NCI-H2227 treated with DMSO at 0.1 percent for 48 hours (cell line): Measurements from ENCODE around the gene GRHL3.

Experiments used
- DNase-seq: peaks from one replicate; lab custom pipeline; 2025; lab: John Stamatoyannopoulos, UW

The GRHL3 gene

DNA sequence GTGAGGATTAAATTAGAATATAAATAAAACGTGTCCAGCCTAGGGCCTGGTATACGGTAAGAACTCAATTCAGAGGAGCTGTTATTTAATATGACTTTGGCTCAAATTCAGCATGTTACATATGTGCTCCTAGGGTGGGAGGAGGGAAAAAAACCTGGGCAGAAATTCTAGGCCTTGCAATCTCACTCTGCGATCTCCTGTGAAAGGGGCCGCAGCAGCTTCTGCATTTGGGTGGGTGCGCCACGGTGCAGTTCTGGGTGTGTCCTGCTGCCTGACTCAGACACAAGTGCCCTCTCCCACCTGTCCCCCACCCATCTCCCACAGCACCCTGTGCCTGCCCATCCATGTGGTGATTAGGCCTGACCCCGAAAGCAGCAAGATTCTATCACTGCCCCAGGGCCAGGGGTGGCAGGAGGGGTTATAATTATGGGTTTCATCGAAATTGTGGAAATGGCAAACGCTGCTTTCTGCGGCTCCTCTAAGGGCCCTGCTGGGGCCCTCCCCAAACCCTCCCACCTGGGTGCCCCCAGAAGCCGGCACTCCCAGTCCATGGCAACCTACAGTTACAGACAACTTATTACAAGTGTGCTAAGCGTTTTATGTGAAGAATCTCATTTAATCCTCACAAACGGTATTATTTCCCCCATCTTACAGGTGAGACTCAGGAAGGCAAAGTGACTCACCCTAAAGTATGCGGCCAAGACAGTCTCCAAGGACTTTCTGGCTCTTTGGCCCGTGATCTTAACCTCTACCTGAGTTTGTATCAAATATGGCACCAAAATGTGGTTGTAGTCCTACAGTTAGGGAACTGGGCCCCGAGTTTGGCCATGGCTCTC is 25.5 kb upstream of the GRHL3 start:
- no peak for DNase-seq

DNA sequence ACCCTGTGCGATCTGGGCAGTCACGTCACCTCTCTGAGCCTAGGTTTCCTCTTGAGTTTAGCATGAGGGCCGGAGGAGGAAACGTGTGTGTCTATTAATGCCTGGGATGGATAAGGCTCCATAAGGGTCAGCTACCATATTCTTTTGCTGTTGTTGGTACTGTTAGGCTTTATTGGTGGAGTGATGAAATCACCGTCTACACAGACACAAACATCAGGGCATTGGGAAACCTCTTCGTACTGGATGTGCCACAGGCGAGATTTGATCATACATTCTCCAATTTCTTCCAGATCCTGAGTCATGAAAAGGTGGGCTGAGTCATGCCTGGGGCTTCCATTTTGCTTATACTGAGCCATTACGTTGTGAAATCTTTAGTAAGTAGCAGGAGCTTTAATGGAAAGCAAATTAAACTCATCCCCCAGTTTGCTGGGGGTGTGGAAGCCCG is 24.9 kb upstream of the GRHL3 start:
- DNase-seq: no peak

DNA sequence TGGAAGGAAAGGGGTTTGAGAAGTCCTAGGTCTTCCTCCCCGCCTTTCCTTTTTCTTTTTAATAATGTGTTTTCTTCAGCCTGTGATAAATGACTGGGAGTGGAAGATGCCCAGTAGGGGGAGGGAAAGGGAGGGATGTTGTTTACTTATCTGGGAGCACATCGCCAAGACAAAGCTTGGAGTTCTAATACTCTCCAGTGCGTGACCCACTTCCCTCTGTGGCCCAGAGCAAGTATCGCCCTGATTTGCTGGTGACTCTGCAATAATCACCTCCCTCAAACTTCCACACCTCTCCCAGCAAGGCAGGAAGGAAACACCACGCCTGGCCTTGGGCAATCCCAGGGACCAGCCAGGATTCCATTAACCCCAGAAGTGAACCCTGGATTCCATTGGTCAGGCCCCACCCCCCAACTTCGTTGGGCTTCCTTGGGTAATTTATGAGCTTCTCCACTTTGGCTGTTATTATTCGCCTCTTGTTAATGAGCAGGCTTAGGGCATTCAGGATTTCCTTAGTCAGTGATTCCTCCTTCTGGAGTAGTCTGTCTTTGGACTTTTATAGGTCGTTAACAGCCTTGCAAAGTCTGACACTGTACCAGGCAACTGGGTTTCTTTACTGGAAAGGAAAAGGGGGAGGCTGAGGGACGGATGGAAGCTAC is 24.3 kb upstream of the GRHL3 start:
- DNase-seq: no peak

DNA sequence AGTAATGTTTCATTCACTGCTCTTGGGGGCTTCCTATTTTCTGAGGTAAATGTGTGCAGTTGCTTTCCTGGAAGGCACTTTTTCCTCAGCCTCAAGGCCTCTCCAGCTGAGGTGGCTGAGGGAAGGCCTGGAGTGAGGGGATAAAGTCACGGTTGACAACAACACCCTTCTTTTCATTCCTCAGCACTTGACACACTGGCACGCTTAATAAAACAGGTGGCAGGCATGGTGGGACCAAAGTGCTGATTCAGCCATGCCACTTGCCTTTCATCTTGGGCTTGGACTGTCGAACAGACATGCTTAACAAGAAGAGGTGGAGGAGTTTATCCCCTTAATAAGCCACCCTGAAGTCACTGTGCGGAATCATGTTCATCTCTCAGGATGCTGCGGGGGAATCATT is 23.6 kb upstream of the GRHL3 start:
- no peak for DNase-seq

DNA sequence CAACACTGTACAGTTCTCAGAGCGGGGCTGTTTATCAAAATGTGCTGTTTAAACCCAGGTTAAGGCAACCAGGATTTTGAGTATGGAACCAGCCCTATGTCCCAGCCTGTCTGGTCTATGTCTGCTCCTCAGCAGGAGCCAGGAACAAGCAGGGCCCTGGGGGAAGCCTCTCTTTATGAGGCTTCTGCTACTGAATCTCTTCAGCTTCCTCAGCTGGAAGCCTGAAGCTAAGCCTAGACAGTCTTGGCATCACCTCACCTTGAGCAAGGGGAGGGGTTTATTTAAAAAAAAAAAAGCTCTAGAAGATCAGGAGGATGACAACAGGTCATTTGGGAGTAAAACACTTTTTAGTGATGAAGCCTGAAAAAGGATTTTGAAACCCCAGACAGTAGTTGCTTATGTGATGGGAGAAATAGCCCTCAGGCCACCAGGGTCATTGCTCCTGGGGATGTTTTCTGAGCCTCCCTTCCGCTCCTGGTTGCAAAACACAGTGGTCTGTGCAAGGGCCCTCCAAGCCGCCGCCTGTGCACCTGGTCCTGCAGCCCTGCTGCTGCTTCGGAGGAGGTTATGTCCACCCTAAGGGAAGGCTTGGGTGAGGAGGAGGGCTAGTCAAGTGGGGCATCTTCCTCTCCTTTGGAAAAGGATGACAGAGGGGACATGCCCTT is 21.8 kb upstream of the GRHL3 start:
- DNase-seq: no peak

DNA sequence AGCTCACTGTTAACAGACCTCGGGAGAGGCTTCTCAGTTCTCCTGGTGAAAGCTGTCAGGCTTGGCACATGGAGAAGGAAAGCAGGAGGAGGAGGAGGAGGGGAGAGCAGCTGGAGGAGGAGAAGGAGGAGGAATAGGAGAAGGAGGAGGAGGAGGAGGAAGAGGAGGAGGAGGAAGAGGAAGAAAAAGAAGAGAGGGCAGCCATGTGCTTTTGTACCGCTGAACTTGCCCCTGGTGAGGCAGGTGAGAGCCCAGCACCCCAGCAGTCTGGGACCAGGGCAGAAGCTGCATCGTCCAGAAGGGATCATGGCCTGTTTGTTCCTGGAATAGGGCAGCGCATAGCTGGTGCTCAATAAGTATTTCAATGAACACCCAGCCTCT is 21.3 kb upstream of the GRHL3 start:
- DNase-seq: no peak

DNA sequence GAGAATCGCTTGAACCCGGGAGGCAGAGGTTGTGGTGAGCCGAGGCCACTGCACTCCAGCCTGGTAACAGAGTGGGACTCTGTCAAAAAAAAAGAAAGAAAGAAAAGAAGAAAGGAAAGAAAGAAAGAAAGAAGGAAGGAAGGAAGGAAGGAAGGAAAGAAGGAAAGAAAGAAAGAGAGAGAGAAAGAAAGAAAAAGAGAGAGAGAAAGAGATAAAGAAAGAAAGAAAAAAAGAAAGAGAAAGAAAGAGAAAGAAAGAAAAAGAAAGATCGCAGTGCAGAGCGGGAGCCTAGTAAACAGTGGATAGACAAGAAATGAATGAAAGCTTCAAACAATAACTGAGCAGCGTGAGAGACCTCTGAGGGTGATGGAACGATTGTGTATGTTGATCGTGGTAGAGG is 20.6 kb upstream of the GRHL3 start:
- no peak for DNase-seq

DNA sequence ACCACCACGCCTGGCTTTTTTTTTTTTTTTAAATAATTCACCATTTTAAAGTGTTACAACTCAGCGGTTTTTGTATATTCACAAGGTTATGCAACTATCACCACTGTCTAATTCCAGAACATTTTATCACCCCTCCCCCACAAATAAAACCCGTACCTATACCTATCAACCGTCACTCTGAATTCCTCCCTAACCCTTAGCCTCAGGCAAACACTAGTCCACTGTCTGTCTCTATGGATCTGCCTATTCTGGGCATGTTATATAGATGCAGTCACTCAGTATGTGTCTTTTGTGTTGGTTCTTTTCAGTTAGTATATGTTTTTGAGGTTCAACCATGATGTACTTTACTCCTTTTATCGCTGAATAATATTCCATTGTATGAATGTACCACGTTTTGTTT is 19.3 kb upstream of the GRHL3 start:
- DNase-seq: no peak

DNA sequence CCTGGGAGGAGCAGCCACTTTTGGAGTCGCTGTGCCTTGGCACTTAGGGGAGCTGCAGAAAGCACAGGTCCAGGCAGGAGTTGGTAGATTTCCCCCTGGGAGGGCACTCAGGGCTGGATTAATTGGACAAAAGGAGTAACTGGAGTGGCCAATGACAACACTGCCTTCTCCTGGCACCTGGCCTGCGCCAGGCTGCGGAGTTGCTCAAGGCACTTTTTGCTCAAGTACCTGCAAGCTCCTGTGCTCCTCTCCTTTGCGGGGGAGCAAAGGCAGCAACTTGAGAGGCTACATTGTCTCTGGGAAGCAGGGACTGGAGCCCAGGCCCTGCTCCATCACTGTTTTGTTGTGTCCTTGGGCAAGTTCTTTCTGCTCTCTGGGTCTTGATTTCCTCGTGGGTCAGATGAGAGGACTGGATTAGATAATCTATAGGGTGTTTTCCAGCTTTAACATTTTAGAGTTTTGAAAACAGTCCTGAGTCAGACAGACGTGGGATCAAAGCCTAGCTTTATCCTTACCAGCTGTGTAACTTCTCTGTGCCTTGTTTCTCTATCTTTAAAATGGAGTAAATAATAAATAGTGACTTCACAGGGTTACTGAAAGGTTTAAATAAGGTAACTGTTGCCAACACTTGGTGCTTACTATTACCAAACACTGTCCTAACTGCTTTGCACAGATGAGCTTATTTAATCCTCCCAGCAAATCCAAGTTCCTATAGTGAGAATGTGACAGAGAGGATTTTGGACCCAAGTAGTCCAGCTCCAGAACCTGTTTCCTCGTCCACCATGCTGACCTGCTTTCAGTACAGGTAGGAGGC is 18.0 kb upstream of the GRHL3 start:
- no peak for DNase-seq

DNA sequence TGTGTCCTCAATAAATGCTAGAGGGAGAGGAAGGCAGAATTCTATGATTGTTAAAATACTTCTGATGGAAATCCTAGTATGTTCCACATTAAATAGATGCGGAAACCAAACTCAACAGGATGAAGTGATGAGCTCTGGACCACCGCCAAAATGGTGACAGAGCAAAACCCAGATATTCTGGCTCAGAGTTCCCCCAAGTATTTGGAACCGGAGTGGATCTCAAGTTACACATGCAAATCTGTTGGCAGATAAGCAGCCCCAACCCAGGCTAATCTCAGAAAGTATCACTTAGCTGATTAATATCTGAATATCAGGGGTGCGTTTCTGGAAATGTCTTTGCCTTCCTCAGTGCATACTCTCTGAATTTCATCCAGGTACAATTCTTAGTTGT is 17.4 kb upstream of the GRHL3 start:
- no peak for DNase-seq

DNA sequence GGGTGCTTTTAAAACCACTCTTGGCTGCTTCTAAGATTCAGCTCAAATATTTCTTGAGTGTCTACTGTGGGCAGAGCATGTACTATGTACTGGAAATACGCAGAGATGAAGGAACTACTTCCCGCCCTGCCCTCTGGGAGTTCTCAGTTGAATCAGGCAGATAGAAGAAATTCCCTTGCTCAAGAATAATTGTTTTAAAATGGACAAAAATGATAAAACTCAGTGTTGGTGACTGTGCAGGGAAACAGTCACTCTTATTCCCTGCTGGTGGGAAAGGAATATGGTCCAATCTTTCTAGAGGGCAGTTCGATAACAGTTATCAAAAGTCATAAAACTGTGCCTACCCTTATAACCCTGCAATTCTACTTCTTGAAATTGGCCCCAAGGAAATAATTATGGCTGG is 16.9 kb upstream of the GRHL3 start:
- DNase-seq: no peak

DNA sequence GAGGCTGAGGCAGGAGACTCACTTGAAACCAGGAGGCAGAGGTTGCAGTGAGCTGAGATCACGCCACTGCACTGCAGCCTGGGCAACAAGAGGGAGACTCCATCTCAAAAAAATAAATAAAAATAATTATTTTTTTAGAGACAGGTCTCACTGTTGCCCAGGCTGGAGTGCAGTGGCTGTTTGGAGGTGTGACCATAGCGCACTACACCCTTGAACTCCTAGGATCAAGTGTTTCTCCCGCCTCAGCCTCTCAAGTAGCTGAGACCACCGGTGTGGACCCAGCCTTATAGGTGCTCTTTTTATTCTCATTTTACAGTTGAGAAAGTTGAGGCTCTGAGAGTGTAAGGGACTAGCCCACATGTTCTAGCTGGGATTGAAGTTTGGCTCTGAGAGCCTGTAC is 15.6 kb upstream of the GRHL3 start:
- DNase-seq: no peak

DNA sequence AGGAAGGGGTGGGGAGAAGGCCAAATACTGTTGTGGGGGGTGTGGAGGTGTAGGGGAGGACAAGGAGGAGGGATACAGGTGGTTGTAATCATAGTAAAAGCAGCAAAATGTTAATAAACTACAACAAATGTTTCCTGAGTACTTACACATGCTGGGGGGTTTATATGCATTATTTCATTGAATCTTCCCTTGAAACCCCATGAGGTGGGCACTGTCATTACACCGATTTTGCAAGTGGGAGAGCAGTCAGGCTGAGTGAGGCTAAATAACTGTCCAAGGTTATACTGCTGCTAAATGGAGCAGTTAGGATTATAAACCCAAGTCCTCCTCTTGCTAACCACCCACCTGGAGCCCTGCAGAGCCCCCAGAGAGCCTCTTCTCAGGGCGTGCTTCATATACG is 14.4 kb upstream of the GRHL3 start:
- DNase-seq: no peak

DNA sequence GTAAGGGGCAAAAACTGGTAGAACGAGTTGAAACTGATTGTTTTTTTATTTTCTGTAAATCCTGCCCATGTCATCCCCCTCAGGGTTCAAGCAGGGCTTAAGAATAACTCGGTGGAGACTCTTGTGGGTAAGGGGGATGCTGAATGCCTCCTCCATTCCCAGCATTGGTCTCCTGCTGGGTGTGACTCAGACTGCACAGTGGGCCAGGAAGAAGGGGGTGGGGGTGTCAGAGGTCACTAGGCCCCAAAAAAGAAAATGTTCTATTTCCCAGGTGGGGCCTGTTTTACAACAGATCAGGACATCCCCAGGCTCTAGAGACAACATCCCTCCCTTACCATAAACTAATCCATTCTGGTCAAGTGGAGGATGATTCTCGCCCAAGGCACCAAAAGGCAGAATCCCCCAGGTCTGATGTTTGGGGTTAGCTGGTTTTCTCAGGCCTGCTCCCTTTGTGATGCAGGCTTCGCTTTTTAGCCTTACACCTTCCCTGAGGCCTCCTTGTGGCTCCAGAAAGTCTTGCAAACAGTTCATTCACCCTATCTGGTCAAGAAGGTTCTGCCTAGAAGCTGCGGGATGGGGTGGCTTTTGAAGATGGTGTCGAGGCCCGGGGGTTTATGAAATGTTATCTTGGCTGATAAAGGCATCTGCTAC is 10.7 kb upstream of the GRHL3 start:
- DNase-seq: no peak

DNA sequence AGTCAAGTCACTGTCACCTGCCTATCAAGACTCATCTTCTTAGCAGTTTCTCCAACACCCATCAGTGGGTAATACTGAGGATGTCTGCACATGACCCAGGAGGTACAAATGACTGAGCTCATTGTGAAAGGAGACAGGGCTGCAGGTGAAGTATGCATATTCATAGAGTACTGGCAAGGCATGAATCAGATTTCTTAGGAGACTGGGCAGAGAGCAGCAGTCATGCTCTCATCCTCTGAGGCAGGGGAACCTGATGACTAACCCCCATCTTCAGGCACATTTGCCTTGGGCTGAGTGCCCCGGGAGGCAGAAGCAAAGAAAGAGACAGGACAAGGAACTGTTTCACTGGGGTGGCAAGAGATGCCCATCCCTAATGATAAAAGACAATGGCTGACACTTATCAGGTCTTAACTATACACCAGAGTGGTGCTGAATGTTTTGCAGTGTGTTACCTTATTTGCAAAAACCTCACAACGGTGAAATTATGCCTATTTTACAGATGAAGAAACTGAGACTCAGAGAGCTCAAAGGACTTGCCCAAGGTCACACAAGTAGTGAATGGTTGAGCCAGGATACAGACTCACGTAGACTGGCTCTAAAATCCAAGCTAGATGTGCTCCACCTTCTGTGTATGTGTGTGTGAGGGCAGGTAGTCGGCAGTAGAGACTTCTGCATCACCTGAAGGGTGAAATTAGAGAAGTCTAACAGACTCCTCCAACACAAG is 9.2 kb upstream of the GRHL3 start:
- no peak for DNase-seq

DNA sequence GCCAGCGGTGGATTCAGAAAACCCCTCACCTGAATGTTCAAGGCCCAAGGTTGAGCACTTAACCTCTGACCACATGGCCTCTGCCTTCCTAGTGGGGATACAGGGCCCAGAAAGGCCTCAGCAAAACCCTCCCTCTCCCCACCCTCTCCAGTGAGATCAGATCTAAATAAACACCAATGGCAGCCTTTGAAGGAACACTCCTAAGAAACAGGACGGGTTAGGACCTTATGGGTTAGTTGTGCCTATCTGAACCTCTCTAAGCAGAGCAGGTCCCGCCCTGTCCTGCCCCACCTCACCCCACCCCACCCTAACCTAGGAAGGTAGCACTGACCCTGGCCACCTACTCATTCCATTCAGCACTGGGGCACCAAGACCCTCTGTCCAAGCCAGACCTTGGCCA is 7.9 kb upstream of the GRHL3 start:
- no peak for DNase-seq

DNA sequence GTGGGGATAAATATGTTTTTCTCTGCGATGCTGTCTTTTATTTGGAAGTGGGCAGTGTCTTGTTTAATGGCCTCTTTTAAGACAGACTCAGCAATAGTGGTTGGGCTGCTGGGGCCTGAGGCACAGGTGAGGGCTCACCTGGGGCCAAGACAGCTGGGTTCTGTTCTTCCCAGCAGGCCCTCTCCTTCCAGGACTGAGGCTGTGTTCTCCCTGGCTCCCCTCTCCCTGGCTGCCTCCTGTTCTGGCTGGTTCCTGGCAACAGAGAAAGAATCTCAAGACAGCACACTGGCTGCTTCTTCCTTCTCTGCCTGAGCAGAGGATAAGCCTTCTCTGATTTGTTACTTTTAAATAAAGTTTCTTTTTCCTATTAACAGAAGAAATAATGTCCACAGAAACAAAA is 7.4 kb upstream of the GRHL3 start:
- no peak for DNase-seq

DNA sequence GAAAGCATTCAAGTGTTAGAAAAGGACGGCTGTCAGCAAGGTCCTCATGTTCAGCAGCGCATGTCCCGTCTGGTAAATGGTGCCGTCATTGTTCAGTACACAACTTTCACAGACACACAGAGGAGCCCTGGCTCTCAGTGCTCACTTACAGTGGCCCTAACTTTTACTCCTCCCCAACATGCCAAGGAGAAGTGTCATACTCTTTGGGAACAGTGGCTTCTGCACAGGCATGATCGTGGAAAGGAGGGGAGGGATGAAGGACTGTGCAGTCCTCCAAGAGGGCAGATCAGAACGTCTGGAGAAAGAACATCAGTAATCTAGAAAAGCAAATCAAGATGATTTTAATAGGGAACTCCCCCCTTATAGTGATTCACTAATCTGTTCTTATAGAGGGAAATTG is 3.8 kb upstream of the GRHL3 start:
- DNase-seq: no peak

DNA sequence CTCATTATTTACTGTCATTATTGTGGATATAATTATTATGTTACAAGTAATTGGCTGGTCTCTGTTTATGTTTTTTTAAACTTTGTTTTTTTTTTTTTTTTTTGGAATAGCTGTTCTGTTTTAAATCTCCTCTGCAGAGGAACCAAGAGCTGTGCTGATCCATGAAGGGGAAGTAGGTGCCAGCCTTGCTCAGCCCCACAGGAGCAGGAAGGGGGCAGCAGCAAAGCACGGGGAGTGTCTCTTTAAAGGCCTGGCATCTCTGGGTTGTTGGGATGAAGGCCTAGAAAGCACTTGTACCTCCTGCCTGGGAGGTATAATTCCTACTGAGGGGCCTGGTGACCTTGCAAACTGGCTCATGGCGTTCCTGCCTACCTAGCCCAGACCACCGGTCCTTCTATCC is 2.5 kb upstream of the GRHL3 start:
- no peak for DNase-seq

DNA sequence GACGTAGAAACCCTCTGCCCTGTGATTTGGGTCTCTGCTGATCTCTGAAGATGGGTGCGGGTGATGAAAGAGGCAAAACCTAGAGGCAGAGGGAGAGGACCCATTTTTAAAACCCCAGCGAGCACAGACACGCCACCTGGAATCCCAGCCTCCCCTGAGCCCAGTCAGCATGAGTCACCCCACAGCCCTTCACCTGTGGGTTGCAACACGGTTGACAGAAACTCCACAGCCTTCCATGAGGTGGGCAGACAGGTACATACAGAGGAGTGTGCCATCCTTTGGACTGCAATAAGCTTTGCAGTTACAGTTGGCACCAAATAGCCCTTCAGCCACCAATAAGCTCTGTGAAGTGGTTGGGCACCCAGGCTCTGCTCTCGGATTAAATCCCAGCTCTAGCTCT is 2.1 kb upstream of the GRHL3 start:
- no peak for DNase-seq

DNA sequence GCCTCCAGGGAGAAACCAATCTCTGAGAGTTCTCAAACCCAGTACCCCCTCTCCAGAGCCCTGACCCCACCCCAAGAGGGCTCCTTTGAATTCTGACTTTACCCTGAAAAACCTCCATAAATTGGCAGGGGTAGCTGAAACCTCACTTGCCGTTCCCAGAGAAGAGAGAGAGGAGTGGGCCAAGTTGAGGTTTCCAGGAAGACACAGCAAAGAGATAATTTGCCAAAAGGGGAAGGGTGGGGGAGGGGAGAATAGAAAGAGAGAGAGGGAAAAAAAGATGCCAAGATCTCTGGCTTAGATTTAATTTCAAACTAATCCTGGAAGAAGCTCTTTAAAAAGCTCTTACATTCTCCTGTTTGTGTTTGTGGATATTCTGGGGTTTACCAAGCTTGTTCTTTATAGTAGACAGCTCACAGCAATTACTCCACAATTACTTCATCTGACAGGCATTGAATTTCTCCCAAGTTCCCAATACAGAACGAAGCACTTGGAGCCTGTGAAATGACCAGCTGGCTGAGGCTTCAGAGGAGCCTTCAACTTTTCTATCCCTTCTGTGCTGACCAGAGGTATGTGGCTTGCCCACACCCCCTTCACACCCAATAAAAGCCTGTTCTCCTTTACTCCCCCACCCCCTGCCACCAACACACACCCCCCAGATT is 1.1 kb upstream of the GRHL3 start:
- DNase-seq: no peak
